GM23338 (cell line): ENCODE data around the gene TNFAIP6. TPM values are rescaled to one million over a fixed set of nuclear protein-coding genes. Genes with fewer than 3 reads are reported as not detected.

ENCODE experiments used
- ATAC-seq: fragments of 200-7000 bp; cut with Tn5 transposase; 3 replicates; pipeline ENCODE4 v1.9.1; 2020
- DNase-seq: peaks from one replicate; pipeline ENCODE4 v3.0.0-alpha.2; 2015; ENCODE audit warnings: low spot score
- H2AFZ ChIP-seq: fragments of 200-600 bp; sonication (generic); 2 replicates; pipeline ENCODE4 v1.8.0; 2016; ENCODE audit warnings: antibody characterized with exemption, mild to moderate bottlenecking, moderate library complexity
- H3F3A ChIP-seq: fragments of 200-600 bp; sonication (generic); replicated peaks from 2 replicates; pipeline ENCODE4 v1.8.0; 2017; ENCODE audit warnings: antibody characterized with exemption, mixed run types, low read depth
- H3K27ac ChIP-seq: fragments of 200-600 bp; sonication (generic); 2 replicates; pipeline ENCODE4 v1.6.1; 2016; ENCODE audit warnings: low read depth
- H3K27me3 ChIP-seq: fragments of 200-600 bp; sonication (generic); 2 replicates; pipeline ENCODE4 v1.8.0; 2016; ENCODE audit warnings: mild to moderate bottlenecking, mixed run types, moderate library complexity; ENCODE audit not compliant: insufficient read depth
- H3K36me3 ChIP-seq: fragments of 200-600 bp; sonication (generic); 2 replicates; pipeline ENCODE4 v1.8.0; 2016; ENCODE audit warnings: mild to moderate bottlenecking; ENCODE audit not compliant: insufficient read depth
- H3K4me1 ChIP-seq: fragments of 200-600 bp; sonication (generic); 2 replicates; pipeline ENCODE4 v1.8.0; 2016; ENCODE audit warnings: mild to moderate bottlenecking, moderate library complexity; ENCODE audit not compliant: insufficient read depth
- H3K4me2 ChIP-seq: fragments of 200-600 bp; sonication (generic); 2 replicates; pipeline ENCODE4 v1.7.1; 2017; ENCODE audit warnings: mixed run types
- H3K4me3 ChIP-seq: fragments of 200-600 bp; sonication (generic); 2 replicates; pipeline ENCODE4 v1.6.1; 2016; ENCODE audit warnings: mixed run types
- H3K79me2 ChIP-seq: fragments of 200-600 bp; sonication (generic); replicated peaks from 2 replicates; pipeline ENCODE4 v1.8.0; 2017; ENCODE audit warnings: mild to moderate bottlenecking; ENCODE audit not compliant: insufficient read depth
- H3K9me2 ChIP-seq: fragments of 200-600 bp; sonication (generic); 2 replicates; pipeline ENCODE4 v1.8.0; 2017; ENCODE audit not compliant: insufficient read depth
- H4K20me1 ChIP-seq: fragments of 200-600 bp; sonication (generic); replicated peaks from 2 replicates; pipeline ENCODE4 v1.8.0; 2017; ENCODE audit warnings: mild to moderate bottlenecking; ENCODE audit not compliant: insufficient read depth
- H3K27ac Mint-ChIP-seq: 2 replicates; pipeline ENCODE4 v1.8.0; 2020; ENCODE audit warnings: inconsistent platforms, mild to moderate bottlenecking, moderate library complexity, mixed read lengths
- H3K27me3 Mint-ChIP-seq: 3 replicates; pipeline ENCODE4 v1.8.0; 2022; ENCODE audit warnings: low read depth, mild to moderate bottlenecking, moderate library complexity, mixed read lengths, inconsistent platforms; ENCODE audit not compliant: insufficient read depth, poor library complexity
- H3K36me3 Mint-ChIP-seq: 3 replicates; pipeline ENCODE4 v1.8.0; 2021; ENCODE audit warnings: low read depth, mild to moderate bottlenecking, inconsistent platforms, moderate library complexity, mixed read lengths
- H3K4me1 Mint-ChIP-seq: 3 replicates; pipeline ENCODE4 v1.8.0; 2020; ENCODE audit warnings: mild to moderate bottlenecking, inconsistent platforms, mixed read lengths
- H3K4me3 Mint-ChIP-seq: 3 replicates; pipeline ENCODE4 v1.8.0; 2021; ENCODE audit warnings: moderate library complexity, mild to moderate bottlenecking, inconsistent platforms, mixed read lengths
- H3K9me3 Mint-ChIP-seq: 3 replicates; pipeline ENCODE4 v1.8.0; 2020; ENCODE audit warnings: moderate library complexity, mild to moderate bottlenecking, inconsistent platforms, mixed read lengths
- CREB1 ChIP-seq: fragments of 250-450 bp; sonication (Bioruptor Pico); IDR thresholded peaks from 2 replicates; pipeline ENCODE4 v1.5.0; 2020; ENCODE audit warnings: low read depth, mild to moderate bottlenecking, moderate library complexity
- CTCF ChIP-seq, 2 experiments: fragments of 200-600 bp in 1 of 2; sonication (generic) in 1 of 2; conservative IDR thresholded peaks; 2 replicates each; pipeline versions ENCODE4 v1.5.1 to v1.6.1; 2016 to 2017; ENCODE audit warnings: antibody characterized with exemption in 2 of 2, low read depth in 2 of 2, mild to moderate bottlenecking in 2 of 2, moderate library complexity in 1 of 2
- ETS1 ChIP-seq: IDR thresholded peaks from 2 replicates; pipeline ENCODE4 v1.6.1; 2016; ENCODE audit warnings: antibody characterized with exemption
- EZH2 ChIP-seq: fragments of 200-600 bp; sonication (generic); IDR thresholded peaks from one replicate; pipeline ENCODE4 v1.8.0; 2017; ENCODE audit warnings: antibody characterized with exemption, mild to moderate bottlenecking, low read depth; ENCODE audit not compliant: unreplicated experiment
- EZH2phosphoT487 ChIP-seq: fragments of 200-600 bp; sonication (generic); IDR thresholded peaks from one replicate; pipeline ENCODE4 v1.8.1; 2018; ENCODE audit warnings: antibody characterized with exemption; ENCODE audit not compliant: unreplicated experiment
- JUNB ChIP-seq: IDR thresholded peaks from one replicate; pipeline ENCODE4 v1.6.1; 2016; ENCODE audit warnings: antibody characterized with exemption; ENCODE audit not compliant: unreplicated experiment
- NANOG ChIP-seq: IDR thresholded peaks from 2 replicates; pipeline ENCODE4 v1.6.1; 2016; ENCODE audit warnings: antibody characterized with exemption, borderline replicate concordance
- POLR2AphosphoS5 ChIP-seq: IDR thresholded peaks from 2 replicates; pipeline ENCODE4 v1.6.1; 2016; ENCODE audit warnings: antibody characterized with exemption, low read depth
- STAT1 ChIP-seq: IDR thresholded peaks from one replicate; pipeline ENCODE4 v1.6.1; 2016; ENCODE audit warnings: antibody characterized with exemption; ENCODE audit not compliant: unreplicated experiment
- ZNF114 ChIP-seq: fragments of 250-450 bp; sonication (Bioruptor Pico); IDR thresholded peaks from 2 replicates; pipeline ENCODE4 v1.5.0; 2020; ENCODE audit warnings: mild to moderate bottlenecking, moderate library complexity
- ZNF331 ChIP-seq: fragments of 250-450 bp; sonication (Bioruptor Pico); IDR thresholded peaks from 2 replicates; pipeline ENCODE4 v1.5.0; 2020; ENCODE audit warnings: low read depth, mild to moderate bottlenecking, moderate library complexity
- ZNF462 ChIP-seq: fragments of 250-450 bp; sonication (Bioruptor Pico); IDR thresholded peaks from 2 replicates; pipeline ENCODE4 v1.5.0; 2020; ENCODE audit warnings: mild to moderate bottlenecking, moderate library complexity
- polyA plus RNA-seq: library from polyadenylated mRNA; unstranded; fragments of >200 nt; fragmentation: Nextera tagmentation; extraction: Ambion mirVana; gene quantifications from 2 replicates; pipeline ENCODE4 v1.2.1, GENCODE V29; 2016
- total RNA-seq: library from RNA; depleted of rRNA; stranded (reverse); fragments of >200 nt; shearing (Covaris generic); gene quantifications from 2 replicates; pipeline ENCODE4 v1.2.3, GENCODE V29; 2014
- TF ChIP-seq, protein P1 (sequence below): IDR thresholded peaks from one replicate; pipeline ENCODE4 v1.6.1; 2018; ENCODE audit warnings: antibody characterized with exemption; ENCODE audit not compliant: unreplicated experiment

TNFAIP6 gene
- total and polyA plus RNA-seq, 2 experiments from 2014 or later: 2.9 to 6.1 TPM

DNA sequence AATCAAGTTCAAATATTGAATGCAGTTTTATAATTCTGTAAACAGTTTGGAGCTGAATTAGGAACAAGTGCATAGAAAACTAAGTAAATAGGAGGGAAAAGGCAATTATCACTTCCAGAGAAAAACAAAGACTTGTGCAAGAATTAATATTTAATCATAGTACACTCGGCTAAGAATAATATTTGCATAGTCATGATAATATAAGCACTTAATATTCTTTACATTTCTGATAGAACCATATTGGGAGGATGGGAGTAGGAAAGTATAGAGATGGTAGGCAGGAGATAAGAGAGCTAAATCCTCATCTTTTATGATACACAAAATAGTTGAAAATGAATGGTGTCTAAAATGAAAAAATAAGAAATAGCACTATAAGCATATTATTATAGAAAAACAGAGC is 27.4 kb upstream of the TNFAIP6 start:
- no peaks in the 10 kb centered on the region for H3K79me2 ChIP-seq
- no peak overlapping the region for H3K4me3 ChIP-seq
- TF ChIP-seq CREB1 (CRISPR knock-in tag) (no peak), EZH2phosphoT487 (no peak), ZNF114 (CRISPR knock-in tag) (no peak), ETS1 (no peak), JUNB (no peak), EZH2 (no peak), CTCF (conservative IDR thresholded peaks at IDR 0.05; ENCODE audit: low read depth in 2 of 2) (no peak), STAT1 (no peak), POLR2AphosphoS5 (no peak), NANOG (no peak), ZNF331 (CRISPR knock-in tag) (no peak), ZNF462 (no peak)
- TF ChIP-seq, protein P1, sequence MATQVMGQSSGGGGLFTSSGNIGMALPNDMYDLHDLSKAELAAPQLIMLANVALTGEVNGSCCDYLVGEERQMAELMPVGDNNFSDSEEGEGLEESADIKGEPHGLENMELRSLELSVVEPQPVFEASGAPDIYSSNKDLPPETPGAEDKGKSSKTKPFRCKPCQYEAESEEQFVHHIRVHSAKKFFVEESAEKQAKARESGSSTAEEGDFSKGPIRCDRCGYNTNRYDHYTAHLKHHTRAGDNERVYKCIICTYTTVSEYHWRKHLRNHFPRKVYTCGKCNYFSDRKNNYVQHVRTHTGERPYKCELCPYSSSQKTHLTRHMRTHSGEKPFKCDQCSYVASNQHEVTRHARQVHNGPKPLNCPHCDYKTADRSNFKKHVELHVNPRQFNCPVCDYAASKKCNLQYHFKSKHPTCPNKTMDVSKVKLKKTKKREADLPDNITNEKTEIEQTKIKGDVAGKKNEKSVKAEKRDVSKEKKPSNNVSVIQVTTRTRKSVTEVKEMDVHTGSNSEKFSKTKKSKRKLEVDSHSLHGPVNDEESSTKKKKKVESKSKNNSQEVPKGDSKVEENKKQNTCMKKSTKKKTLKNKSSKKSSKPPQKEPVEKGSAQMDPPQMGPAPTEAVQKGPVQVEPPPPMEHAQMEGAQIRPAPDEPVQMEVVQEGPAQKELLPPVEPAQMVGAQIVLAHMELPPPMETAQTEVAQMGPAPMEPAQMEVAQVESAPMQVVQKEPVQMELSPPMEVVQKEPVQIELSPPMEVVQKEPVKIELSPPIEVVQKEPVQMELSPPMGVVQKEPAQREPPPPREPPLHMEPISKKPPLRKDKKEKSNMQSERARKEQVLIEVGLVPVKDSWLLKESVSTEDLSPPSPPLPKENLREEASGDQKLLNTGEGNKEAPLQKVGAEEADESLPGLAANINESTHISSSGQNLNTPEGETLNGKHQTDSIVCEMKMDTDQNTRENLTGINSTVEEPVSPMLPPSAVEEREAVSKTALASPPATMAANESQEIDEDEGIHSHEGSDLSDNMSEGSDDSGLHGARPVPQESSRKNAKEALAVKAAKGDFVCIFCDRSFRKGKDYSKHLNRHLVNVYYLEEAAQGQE: no peak
- no peaks in the 10 kb centered on the region for H3K27me3 ChIP-seq
- no peaks in the 10 kb centered on the region for H3K9me3 Mint-ChIP-seq
- no peak overlapping the region for H3K27ac Mint-ChIP-seq
- ATAC-seq (no peak), DNase-seq (no peak)
- H3K27ac ChIP-seq: no peak overlapping the region
- peaks cover 13% of the 10 kb centered on the region for H3K4me1 Mint-ChIP-seq
- H3K36me3 ChIP-seq: no peaks in the 10 kb centered on the region
- H3F3A ChIP-seq: no peaks in the 10 kb centered on the region
- H4K20me1 ChIP-seq: no peaks in the 10 kb centered on the region
- H3K27me3 Mint-ChIP-seq: peaks cover 4% of the 10 kb centered on the region
- H3K4me3 Mint-ChIP-seq: no peak overlapping the region
- H3K9me2 ChIP-seq: no peaks in the 10 kb centered on the region
- peaks cover 12% of the 10 kb centered on the region for H3K4me1 ChIP-seq
- no peak overlapping the region for H3K4me2 ChIP-seq
- H2AFZ ChIP-seq: no peak overlapping the region
- no peaks in the 10 kb centered on the region for H3K36me3 Mint-ChIP-seq
